Mucosa of stomach (tissue), 1 donor: ENCODE data around the gene PPP2R5B.

Experiments
- H3K27me3 ChIP-seq: one replicate; pipeline ENCODE4 v1.7.0; 2013; ENCODE audit warnings: mild to moderate bottlenecking, low read length; ENCODE audit not compliant: control insufficient read depth, insufficient read depth
- H3K36me3 ChIP-seq: one replicate; pipeline ENCODE4 v1.7.0; 2013; ENCODE audit warnings: low read length; ENCODE audit not compliant: control insufficient read depth, insufficient read depth
- H3K4me1 ChIP-seq: one replicate; pipeline ENCODE4 v1.7.0; 2013; ENCODE audit warnings: mild to moderate bottlenecking, low read length; ENCODE audit not compliant: control insufficient read depth, insufficient read depth
- H3K4me3 ChIP-seq: one replicate; pipeline ENCODE4 v1.7.0; 2013; ENCODE audit warnings: low read length
- H3K9ac ChIP-seq: one replicate; pipeline ENCODE4 v1.7.0; 2013; ENCODE audit warnings: mild to moderate bottlenecking, low read length, moderate library complexity
- H3K9me3 ChIP-seq: one replicate; pipeline ENCODE4 v1.7.0; 2013; ENCODE audit warnings: mild to moderate bottlenecking, low read length, moderate library complexity; ENCODE audit not compliant: control insufficient read depth
- donor health status: Pancreatic carcinoma.

Gene PPP2R5B

GRCh38 chr11:64882243-64882642 is 42.2 kb upstream of the PPP2R5B start:
- Histone ChIP-seq H3K36me3 (no peaks in the 10 kb centered on the region), H3K4me3 (no peak overlapping the region), H3K9ac (no peak overlapping the region)

GRCh38 chr11:64883575-64883974 is 40.9 kb upstream of the PPP2R5B start:
- Histone ChIP-seq H3K4me3 (no peak overlapping the region), H3K9me3 (no peaks in the 10 kb centered on the region), H3K27me3 (no peaks in the 10 kb centered on the region), H3K4me1 (peaks cover 42% of the 10 kb centered on the region), H3K36me3 (no peaks in the 10 kb centered on the region), H3K9ac (no peak overlapping the region)

More at GRCh38 chr11:64882243-64882642, 42.2 kb upstream of the PPP2R5B start:
- Histone ChIP-seq H3K27me3 (no peaks in the 10 kb centered on the region), H3K9me3 (no peaks in the 10 kb centered on the region), H3K4me1 (peaks cover 28% of the 10 kb centered on the region)

GRCh38 chr11:64884019-64884418 is 40.5 kb upstream of the PPP2R5B start:
- H3K9ac ChIP-seq = no peak overlapping the region
- no peaks in the 10 kb centered on the region for H3K9me3 ChIP-seq
- H3K36me3 ChIP-seq = no peaks in the 10 kb centered on the region
- H3K4me3 ChIP-seq = no peak overlapping the region
- H3K27me3 ChIP-seq = no peaks in the 10 kb centered on the region
- H3K4me1 ChIP-seq = peaks cover 46% of the 10 kb centered on the region

- no peaks in the 10 kb centered on the region for H3K9me3 ChIP-seq
- no peak overlapping the region for H3K9ac ChIP-seq
- H3K4me1 ChIP-seq = peaks cover 46% of the 10 kb centered on the region
- no peaks in the 10 kb centered on the region for H3K36me3 ChIP-seq
- no peak overlapping the region for H3K4me3 ChIP-seq
- no peaks in the 10 kb centered on the region for H3K27me3 ChIP-seq
These were observed 38.9 kb upstream of the PPP2R5B start for GRCh38 chr11:64885367-64886286.

GRCh38 chr11:64887234-64887756 is 37.2 kb upstream of the PPP2R5B start:
- Histone ChIP-seq H3K27me3 (no peaks in the 10 kb centered on the region), H3K4me1 (peaks cover 47% of the 10 kb centered on the region), H3K9ac (peak overlapping the region; percentile 23), H3K9me3 (no peaks in the 10 kb centered on the region), H3K4me3 (peak overlapping the region; percentile 1), H3K36me3 (peaks cover 6% of the 10 kb centered on the region)

GRCh38 chr11:64887757-64888405 is 36.6 kb upstream of the PPP2R5B start:
- Histone ChIP-seq H3K4me3 (peak overlapping the region; percentile 1), H3K4me1 (peaks cover 47% of the 10 kb centered on the region)

GRCh38 chr11:64888406-64888728 is 36.1 kb upstream of the PPP2R5B start:
- peaks cover 12% of the 10 kb centered on the region for H3K36me3 ChIP-seq
- H3K4me1 ChIP-seq = peaks cover 47% of the 10 kb centered on the region
- no peaks in the 10 kb centered on the region for H3K27me3 ChIP-seq
- H3K9me3 ChIP-seq = no peaks in the 10 kb centered on the region
- peak overlapping the region; percentile 1 for H3K4me3 ChIP-seq
- H3K9ac ChIP-seq = peak overlapping the region; percentile 62

More at GRCh38 chr11:64887757-64888405, 36.6 kb upstream of the PPP2R5B start:
- Histone ChIP-seq H3K9me3 (no peaks in the 10 kb centered on the region), H3K36me3 (peaks cover 12% of the 10 kb centered on the region), H3K27me3 (no peaks in the 10 kb centered on the region), H3K9ac (peak overlapping the region; percentile 23)

GRCh38 chr11:64888729-64889511 is 35.6 kb upstream of the PPP2R5B start:
- Histone ChIP-seq H3K9me3 (no peaks in the 10 kb centered on the region), H3K4me3 (peak overlapping the region; percentile 2), H3K4me1 (peaks cover 53% of the 10 kb centered on the region), H3K36me3 (peaks cover 12% of the 10 kb centered on the region), H3K27me3 (no peaks in the 10 kb centered on the region), H3K9ac (peak overlapping the region; percentile 62)

- Histone ChIP-seq H3K4me3 (peak overlapping the region; percentile 53), H3K4me1 (peaks cover 56% of the 10 kb centered on the region), H3K9ac (peak overlapping the region; percentile 98), H3K27me3 (no peaks in the 10 kb centered on the region), H3K9me3 (no peaks in the 10 kb centered on the region), H3K36me3 (peaks cover 12% of the 10 kb centered on the region)
These were observed 34.0 kb upstream of the PPP2R5B start for GRCh38 chr11:64890522-64890939.

GRCh38 chr11:64891215-64891848 is 33.2 kb upstream of the PPP2R5B start:
- Histone ChIP-seq H3K36me3 (peaks cover 12% of the 10 kb centered on the region), H3K4me1 (peaks cover 48% of the 10 kb centered on the region), H3K27me3 (no peaks in the 10 kb centered on the region), H3K9ac (peak overlapping the region; percentile 98), H3K9me3 (no peaks in the 10 kb centered on the region), H3K4me3 (peak overlapping the region; percentile 93)

GRCh38 chr11:64891880-64892279 is 32.6 kb upstream of the PPP2R5B start:
- Histone ChIP-seq H3K4me3 (peak overlapping the region; percentile 93), H3K36me3 (peaks cover 12% of the 10 kb centered on the region), H3K4me1 (peaks cover 48% of the 10 kb centered on the region), H3K9ac (peak overlapping the region; percentile 98), H3K27me3 (no peaks in the 10 kb centered on the region), H3K9me3 (no peaks in the 10 kb centered on the region)
